ENCODE measurements around the gene MYL12B.

Gene MYL12B

GRCh38 chr18:3236470-3236869, 25.5 kb upstream of the MYL12B start:
- DNase-seq: no peak

DNA sequence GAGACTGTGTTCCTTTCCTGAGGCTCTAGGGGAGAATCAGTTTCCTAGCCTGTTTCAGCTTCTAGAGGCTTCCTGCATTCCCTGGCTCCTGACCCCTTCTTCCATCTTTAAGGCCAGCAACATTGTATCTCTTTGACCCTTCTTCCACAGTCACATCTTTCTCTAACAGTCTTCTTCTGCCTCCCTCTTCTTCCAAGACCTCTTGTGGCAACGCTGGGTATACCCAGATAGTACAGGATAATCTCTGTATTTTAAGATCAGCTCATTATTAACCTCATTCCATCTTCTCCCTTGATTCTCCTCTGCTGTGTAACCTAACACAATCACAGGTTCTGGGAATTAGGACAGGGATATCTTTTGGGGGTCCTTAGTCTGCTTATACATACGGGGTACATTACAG, 23.2 kb upstream of the MYL12B start:
- DNase-seq: no peak

DNA sequence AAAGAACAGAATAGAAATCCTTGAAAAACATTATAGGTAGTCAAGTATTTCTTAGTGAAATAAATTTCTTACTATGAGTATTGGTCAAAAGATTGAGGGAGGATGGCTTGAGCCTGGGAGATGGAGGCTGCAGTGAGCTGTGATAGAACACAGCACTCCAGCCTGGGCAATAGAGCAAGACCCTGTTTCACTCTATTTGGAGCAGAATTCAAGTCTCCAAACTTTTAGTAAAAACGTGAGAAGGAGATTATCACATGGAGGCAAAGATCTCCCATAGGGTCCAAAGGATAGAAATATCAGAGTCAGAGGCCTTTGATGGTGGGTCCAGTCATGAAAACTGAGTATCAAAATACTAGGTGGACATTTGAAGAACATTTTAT, 16.8 kb upstream of the MYL12B start:
- DNase-seq: no peak

DNA sequence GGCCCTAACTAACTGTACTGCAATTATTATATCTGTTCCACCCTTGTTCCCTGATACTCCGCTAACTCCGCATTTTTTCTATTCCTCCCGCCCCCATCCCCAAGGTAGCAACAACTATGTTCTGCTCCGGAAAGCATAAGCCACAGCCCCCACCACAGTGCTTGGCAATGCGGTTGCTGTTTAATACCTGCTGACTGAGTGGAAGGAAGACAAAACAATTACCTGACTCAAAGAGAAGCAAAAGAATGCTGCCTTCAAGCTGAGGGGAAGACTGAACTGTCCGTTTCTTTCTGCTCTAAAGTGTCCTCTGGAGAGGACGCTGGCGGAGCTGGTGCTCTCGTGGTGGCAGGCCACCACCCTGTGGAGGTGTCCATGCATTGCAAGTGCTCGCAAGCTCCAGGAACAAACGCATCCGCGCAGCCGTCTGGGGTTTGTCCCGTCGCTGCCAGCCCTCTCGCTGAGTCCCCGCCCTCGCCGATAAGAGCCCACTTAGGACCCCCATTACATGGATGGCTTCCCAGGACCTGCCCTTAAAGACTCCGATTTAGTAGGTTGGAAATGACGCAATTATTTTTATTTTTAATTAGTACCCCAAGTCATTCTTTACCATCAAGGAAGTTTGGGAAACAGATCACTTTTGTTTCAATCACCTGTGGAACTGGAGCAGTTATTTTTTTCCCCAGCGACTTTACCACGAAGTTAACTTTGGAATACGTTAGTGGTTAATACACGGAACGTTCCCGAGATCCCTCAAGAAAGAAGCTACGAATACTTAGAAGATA, 15.9 kb upstream of the MYL12B start:
- peak; percentile 41 for DNase-seq

- DNase-seq: no peak
These were observed 15.2 kb upstream of the MYL12B start for GRCh38 chr18:3246635-3247239.

GRCh38 chr18:3247240-3248061, 14.5 kb upstream of the MYL12B start, which contains the start of gene MYL12A:
MYL12A (plus strand) TSS chr18:3247801; CDS start chr18:3253248, 5,447 bp downstream.
- peak; percentile 89 for DNase-seq

DNA sequence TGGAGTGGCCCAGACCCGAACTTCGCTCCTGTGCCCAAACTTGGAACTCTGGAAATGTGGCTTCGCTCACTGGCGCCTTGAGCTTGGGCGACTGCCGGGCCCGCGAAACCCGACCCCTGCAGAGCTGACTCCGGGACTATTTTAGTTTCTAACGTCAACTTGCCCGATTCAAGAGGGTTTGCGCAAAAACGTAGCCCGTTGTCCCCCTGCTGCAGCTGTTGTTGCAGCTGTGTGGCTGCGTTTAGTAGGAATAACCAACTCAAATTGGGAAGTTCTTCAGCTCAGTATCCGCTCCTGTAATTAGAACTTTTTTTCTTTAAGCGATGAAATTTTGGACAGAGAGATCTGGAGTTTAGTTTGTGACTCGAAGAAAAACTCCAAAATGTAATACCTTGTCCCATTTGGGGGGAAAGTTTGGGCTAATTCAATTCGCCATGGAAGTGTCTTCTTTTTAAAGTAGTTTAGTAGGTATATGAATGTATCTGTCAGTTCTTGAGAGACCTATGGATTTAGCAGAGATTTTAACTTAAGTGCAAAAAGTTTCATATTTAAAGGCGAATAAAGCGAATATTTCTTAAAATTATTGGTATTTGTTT, 13.8 kb upstream of the MYL12B start:
- no peak for DNase-seq

- no peak for DNase-seq
These were observed 13.1 kb upstream of the MYL12B start for GRCh38 chr18:3248658-3249359.

DNA sequence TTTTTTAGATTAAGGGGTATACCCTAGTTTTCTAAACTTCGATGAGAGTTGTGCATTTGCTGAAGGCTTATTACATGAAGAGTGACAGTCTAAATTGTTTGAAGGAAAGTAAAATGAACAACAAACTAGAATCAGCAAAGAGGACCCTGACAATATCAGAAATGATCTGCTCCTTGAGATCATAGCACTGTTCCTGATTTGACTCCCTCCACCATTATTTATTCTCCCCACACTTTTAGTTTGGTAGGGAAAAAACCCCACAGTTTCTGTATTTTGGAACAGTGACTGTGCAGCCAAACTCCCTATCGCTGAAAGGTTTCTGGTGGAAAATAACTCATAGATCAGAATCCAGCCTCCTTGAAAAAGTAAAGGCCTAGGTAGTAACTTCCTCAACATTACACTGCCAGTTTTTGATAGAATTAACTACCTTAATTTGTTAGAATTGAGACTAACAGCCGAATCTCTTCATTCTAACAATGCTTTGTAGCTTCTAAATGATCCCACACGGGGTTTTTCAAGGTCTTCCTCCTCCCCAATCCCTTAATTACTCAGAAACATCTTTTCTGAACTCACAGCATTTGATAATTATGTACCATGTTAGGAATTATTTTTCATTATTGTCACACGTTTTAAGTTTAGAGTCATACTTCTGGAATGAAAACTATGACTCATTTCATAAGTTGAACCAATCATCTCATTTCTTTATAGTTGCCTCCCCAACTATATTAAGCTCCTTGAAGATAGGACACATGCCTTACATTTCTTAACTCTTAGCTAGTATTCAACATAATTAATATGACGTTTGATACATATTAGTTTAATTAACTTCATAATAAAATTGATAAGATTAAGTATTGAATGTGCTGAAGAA, 11.5 kb upstream of the MYL12B start:
- DNase-seq: no peak

- no peak for DNase-seq
These were observed 10.5 kb upstream of the MYL12B start for GRCh38 chr18:3251249-3251962.

DNA sequence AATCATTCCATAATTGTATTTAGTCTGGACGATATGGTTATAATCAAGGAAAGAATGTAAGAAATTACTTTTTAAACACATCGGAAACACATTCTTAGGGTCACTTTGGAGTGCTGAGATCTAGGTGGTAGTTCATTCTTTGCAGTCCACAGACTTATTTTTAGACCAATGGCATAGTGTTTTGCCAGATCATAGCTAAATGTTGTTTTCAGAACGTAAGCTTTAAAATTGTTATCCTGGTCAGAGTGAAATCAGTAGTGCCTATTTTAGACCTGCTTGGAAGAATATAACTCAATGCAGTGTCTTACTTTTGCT, 10.0 kb upstream of the MYL12B start:
- no peak for DNase-seq

- DNase-seq: no peak
These were observed 9.1 kb upstream of the MYL12B start for GRCh38 chr18:3252843-3253242.

- no peak for DNase-seq
These were observed 7.2 kb upstream of the MYL12B start for GRCh38 chr18:3254725-3255124.

DNA sequence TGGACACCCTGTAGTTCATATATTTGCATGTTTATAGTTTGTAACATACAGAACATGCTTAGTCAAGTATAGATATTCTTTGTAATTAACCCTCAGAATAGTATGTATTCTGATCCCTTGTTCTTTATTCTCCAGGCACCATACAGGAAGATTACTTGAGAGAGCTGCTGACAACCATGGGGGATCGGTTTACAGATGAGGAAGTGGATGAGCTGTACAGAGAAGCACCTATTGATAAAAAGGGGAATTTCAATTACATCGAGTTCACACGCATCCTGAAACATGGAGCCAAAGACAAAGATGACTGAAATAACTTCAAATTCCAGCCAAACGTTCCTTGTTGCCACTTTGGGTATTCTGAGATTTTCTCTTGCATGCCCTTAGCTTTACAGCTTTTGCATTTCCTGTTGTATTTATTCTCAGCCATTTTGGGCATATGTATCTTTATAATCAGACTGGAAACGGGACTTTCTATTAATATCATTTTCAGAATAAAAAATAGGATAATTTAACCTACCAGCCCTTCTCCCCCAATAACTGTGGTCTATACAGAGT, 6.2 kb upstream of the MYL12B start:
- no peak for DNase-seq

GRCh38 chr18:3256693-3257626, 5.0 kb upstream of the MYL12B start:
- DNase-seq: no peak

- DNase-seq: no peak
These were observed 4.3 kb upstream of the MYL12B start for GRCh38 chr18:3257627-3258120.

- no peak for DNase-seq
These were observed 949 bp upstream of the MYL12B start for GRCh38 chr18:3260995-3261372.

- no peak for DNase-seq
These were observed 550 bp downstream of the MYL12B start for GRCh38 chr18:3262234-3263131.

All from T1000 (cell line).